Inferior parietal cortex (tissue), 1 donor: ENCODE results near the gene CHN2.
A peak's percentile ranks its signal among the peaks of the same experiment; 100 is the strongest.
"Not testable (repeated sequence)": the region's sequence is repeated elsewhere in the genome, so short reads cannot be mapped to it uniquely, and the experiment has no call there.

Experiments
- DNase-seq: peaks from one replicate; pipeline ENCODE4 v3.0.0-alpha.2; 2016; ENCODE audit errors: extremely low spot score

Gene CHN2

DNA sequence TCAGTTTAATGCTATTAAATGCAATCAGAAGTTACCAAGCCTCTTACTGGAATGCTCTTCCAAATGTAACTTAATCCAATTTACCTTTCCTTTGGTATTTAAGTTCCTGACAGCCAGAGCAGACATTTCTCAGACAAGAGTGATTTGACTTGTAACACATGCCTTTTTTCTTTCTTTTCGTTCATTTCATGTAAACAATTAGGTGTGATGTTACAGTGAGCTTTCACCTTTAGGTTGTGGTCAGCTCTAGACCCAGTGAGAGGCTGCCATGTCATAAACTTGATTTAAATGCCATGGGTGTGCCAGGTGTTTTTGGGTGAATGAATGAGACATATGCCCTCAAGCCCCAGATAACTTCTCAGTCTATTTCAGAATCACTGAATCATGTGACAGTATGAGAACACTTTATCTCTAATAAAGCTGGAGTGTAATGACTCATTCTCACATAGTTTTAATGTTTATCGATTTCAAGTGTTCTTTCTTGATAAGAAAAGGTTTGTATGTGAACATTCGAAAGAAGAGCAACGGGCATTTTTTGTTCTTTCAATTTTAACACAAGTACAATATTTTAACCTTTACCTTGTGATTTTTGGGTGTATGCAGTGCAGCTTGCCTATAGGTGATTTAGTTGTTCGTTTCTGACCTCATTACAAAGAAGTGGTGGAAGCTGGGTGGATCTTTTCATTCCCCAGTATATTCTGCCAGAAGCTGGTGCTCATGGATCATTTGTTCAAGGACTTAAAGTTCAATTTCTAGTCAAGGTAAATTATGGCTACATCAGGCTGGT is 61.5 kb downstream of the CHN2 start:
- no peak for DNase-seq

DNA sequence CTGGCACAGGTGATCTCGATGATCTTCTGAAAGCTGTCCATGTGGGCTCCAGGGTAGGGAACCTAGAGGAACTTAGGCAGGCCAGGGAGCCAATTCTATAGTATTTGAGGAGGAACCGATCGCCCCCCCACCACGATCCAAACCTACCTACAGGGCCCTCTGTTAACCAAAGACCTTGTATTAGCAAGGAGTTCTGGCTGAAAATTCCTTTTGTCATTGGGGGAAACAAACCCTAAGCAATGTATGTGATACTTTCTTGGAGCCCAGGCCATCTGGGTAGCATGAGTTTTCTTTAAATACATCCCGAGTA is 62.1 kb downstream of the CHN2 start:
- no peak for DNase-seq

- DNase-seq = no peak
These were observed 64.4 kb downstream of the CHN2 start for GRCh38 chr7:29258951-29259350.

DNA sequence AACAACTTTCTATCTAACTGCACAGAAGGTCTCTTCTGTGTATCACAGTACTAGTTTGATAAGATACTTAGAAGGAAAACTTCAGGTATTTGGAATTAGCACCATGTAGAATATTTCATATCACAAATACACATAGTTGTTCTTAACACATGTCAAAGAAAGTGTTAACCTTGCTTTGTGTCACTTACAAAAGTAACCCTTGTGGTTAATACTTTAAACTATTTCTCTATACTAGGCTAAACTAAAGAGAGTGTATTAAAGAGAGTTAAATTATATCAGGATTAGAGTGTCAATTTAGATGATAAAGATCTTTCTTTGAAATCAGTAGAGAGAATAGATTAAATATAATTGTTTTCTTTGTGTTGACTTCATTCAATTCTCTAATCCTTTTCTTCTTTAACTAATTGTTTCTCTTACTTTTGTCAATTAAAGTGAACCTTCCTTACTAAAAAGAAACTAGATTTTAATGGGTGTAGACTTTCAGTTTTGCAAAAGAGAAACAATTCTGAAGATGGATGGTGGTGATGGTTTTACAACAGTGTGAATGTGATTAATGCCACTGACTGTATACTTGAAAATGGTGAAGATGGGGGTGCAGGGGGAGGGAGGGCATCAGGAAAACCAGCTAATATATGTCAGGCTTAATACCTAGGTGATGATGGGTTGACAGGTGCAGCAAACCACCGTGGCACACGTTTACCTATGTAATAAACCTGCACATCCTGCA is 67.8 kb downstream of the CHN2 start:
- no peak for DNase-seq

GRCh38 chr7:29263601-29264207 is 69.1 kb downstream of the CHN2 start:
- DNase-seq = not testable (repeated sequence)

GRCh38 chr7:29265208-29265923 is 70.8 kb downstream of the CHN2 start:
- DNase-seq = no peak

- DNase-seq = no peak
These were observed 75.4 kb downstream of the CHN2 start for GRCh38 chr7:29269935-29270334.

DNA sequence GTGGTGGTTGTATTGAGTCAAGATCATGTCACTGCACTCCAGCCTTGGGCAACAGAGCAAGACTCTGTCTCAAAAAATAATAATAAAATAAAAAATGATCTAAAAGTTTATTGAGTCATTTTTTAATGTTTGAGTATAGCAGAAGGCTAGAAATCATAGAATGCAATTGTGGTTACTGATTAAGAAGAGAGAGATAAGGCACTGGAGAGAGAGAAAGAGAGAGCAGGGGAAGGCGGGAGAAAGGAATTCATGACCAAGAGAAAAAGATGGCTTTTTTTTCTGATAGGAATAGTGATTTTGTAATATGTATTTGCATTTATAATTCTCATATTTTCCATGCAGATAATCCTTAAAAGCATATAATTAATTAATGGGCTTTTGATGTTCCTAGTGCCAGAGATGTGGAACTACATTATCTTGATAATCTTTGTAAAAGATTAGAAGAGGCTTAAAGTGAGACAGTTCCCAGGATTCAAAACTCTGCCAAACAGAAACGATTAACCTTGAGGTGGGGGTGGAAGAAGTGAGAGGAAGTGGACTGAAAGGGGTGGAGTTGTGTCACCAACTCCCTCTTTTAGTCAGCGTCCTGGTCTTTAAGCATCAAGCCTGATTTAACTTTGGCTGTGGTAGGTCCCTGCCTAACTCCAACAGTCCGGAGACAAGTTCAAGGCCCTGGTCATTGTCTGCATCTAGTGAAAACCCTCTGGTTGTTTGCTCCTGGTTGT is 76.2 kb downstream of the CHN2 start:
- DNase-seq = no peak

DNA sequence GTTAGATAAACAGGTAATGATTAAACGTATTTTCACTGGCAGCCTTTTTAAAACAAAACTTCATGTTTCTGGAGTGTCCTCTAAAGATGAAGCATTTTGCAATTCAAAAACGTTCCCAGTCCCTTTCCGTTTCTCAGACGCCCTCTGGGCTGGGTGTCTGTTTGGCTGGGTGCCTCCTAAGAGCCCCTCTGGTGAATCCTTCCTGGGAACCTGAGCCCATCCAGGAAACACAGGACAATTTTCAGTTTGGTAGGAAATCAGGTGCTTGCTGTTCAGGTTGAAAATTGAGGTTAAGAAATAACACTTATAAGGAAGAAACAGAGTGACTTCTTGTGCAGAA is 76.7 kb downstream of the CHN2 start:
- DNase-seq = no peak

- no peak for DNase-seq
These were observed 77.5 kb downstream of the CHN2 start for GRCh38 chr7:29272057-29272456.

DNA sequence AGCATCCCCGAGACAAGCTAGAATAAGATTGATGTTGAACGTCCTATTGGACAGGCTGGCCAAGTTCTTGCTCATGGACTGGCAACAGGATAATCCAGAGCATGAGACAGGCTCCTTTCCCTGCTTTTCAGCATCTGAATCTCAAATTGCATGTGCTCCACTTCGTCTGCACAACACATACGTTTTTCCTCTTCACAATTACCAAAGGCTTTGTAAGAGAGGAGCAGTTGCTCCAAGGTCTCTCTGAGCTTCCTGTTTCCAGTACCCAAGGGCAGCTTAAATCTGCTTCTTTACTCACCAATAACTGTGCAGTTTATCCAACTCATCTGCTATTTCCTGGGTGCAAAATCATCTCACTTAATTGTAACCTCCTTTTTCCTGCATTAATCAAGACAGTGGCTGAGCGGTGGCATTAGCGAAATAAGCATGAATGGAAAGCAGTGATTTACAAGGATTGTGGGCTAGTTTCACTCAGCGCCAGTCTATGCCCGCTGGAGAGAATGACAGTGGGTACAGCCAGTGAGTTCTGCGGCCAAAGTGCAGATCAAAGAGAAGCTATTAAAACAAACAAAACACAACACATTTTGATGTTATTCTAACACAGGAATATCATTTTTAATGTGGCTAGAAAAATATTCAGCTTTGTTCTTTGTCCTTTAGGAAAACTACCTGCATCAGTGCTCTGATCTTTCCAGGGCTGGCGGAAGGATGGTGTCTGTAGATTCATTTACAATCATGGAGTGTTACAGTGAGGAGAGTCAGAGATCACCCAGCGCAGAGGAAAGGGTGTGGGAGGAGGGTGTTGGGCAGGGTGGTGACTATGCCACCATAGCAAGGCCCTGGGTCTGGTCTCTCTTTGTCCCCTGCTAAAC is 79.8 kb downstream of the CHN2 start:
- peak; percentile 72 for DNase-seq

GRCh38 chr7:29275018-29275318 is 80.4 kb downstream of the CHN2 start:
- DNase-seq = no peak

GRCh38 chr7:29275493-29275892 is 80.9 kb downstream of the CHN2 start:
- DNase-seq = no peak

GRCh38 chr7:29276199-29276598 is 81.6 kb downstream of the CHN2 start:
- DNase-seq = no peak

DNA sequence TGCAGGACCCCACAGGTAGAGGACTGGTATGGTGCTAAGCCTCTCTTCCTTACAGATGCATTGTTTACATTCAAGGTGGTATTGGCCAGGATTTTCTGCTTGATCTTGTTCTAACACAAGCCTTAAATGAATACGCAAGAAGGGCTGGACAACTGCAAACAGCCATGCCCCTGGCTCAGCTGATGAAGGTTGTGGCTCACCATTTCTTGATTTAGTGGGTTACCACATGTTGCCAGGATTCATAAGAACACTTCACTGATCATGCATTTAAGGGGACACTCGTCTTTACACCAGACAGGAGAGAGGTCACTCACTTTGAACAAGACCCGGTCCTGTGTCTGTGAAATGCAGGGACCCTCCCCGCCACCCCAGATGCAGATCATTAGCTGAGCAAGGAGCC is 82.2 kb downstream of the CHN2 start:
- DNase-seq = no peak

- DNase-seq = no peak
These were observed 83.1 kb downstream of the CHN2 start for GRCh38 chr7:29277436-29278215.

GRCh38 chr7:29278337-29279069 is 83.9 kb downstream of the CHN2 start:
- no peak for DNase-seq

- DNase-seq = peak; percentile 74
These were observed 87.4 kb downstream of the CHN2 start for GRCh38 chr7:29281782-29282541.
